GM19239 (cell line): ENCODE measurements around the gene PPIF.
A peak's percentile ranks its signal among the peaks of the same experiment; 100 is the strongest.

ENCODE experiments used
- DNase-seq: peaks from one replicate; pipeline ENCODE4 v3.0.0; 2011; ENCODE audit warnings: low spot score; ENCODE audit not compliant: insufficient read length
- FAIRE-seq: peaks from 2 replicates; lab custom pipeline; 2011; peaks lifted over from hg19 to GRCh38; lab: Jason Lieb, UNC

Gene PPIF

GRCh38 chr10:79346012-79346340 is 1.3 kb upstream of the PPIF start:
- no peak for DNase-seq
- no peak for FAIRE-seq

- no peak for FAIRE-seq
Observed at GRCh38 chr10:79346388-79347225, 662 bp upstream of the PPIF start.

GRCh38 chr10:79347894-79348639 is 798 bp downstream of the PPIF start:
- FAIRE-seq: no peak
- peak; percentile 62 for DNase-seq

More at GRCh38 chr10:79346388-79347225, 662 bp upstream of the PPIF start:
- no peak for DNase-seq

GRCh38 chr10:79348640-79348988 is 1.3 kb downstream of the PPIF start:
- DNase-seq (no peak), FAIRE-seq (no peak)

- no peak for DNase-seq
- no peak for FAIRE-seq
Observed at GRCh38 chr10:79349072-79349491, 1.8 kb downstream of the PPIF start.

- DNase-seq: no peak
- FAIRE-seq: no peak
Observed at GRCh38 chr10:79349766-79350406, 2.6 kb downstream of the PPIF start.

GRCh38 chr10:79350407-79351154 is 3.3 kb downstream of the PPIF start:
- DNase-seq (no peak), FAIRE-seq (no peak)

- FAIRE-seq (no peak), DNase-seq (no peak)
Observed at GRCh38 chr10:79351332-79351731, 4.1 kb downstream of the PPIF start.

- FAIRE-seq: no peak
- no peak for DNase-seq
Observed at GRCh38 chr10:79352035-79352877, 5.0 kb downstream of the PPIF start.

GRCh38 chr10:79353000-79353406 is 5.7 kb downstream of the PPIF start:
- FAIRE-seq: no peak
- no peak for DNase-seq

GRCh38 chr10:79353726-79354125 is 6.5 kb downstream of the PPIF start:
- no peak for FAIRE-seq

GRCh38 chr10:79354141-79354540 is 6.9 kb downstream of the PPIF start:
- DNase-seq: no peak
- FAIRE-seq: no peak

More at GRCh38 chr10:79353726-79354125, 6.5 kb downstream of the PPIF start:
- no peak for DNase-seq

- DNase-seq: no peak
Observed at GRCh38 chr10:79354615-79355014, 7.3 kb downstream of the PPIF start.

GRCh38 chr10:79355420-79356017 is 8.2 kb downstream of the PPIF start:
- FAIRE-seq (no peak), DNase-seq (no peak)

More at GRCh38 chr10:79354615-79355014, 7.3 kb downstream of the PPIF start:
- no peak for FAIRE-seq

- FAIRE-seq: no peak
- no peak for DNase-seq
Observed at GRCh38 chr10:79356104-79356503, 8.8 kb downstream of the PPIF start.

- no peak for FAIRE-seq
- no peak for DNase-seq
Observed at GRCh38 chr10:79357180-79357579, 9.9 kb downstream of the PPIF start.

GRCh38 chr10:79358811-79359210 is 11.5 kb downstream of the PPIF start:
- FAIRE-seq: no peak
- DNase-seq: no peak

GRCh38 chr10:79359816-79360498 is 12.7 kb downstream of the PPIF start:
- FAIRE-seq (no peak), DNase-seq (no peak)
